GM19372 (cell line): Measurements from ENCODE around the gene SRBD1.

ENCODE experiments used
- ATAC-seq: cut with Tn5 transposase; IDR thresholded peaks from one replicate; pipeline ENCODE4 v1.9.1; 2021; ENCODE audit warnings: mild to moderate bottlenecking, low read depth, moderate library complexity; ENCODE audit not compliant: unreplicated experiment

The SRBD1 gene

GRCh38 chr2:45634223-45634622 lies 23.2 kb upstream of the SRBD1 start:
- ATAC-seq = no peak

GRCh38 chr2:45631955-45632354 lies 20.9 kb upstream of the SRBD1 start:
- ATAC-seq = no peak

DNA sequence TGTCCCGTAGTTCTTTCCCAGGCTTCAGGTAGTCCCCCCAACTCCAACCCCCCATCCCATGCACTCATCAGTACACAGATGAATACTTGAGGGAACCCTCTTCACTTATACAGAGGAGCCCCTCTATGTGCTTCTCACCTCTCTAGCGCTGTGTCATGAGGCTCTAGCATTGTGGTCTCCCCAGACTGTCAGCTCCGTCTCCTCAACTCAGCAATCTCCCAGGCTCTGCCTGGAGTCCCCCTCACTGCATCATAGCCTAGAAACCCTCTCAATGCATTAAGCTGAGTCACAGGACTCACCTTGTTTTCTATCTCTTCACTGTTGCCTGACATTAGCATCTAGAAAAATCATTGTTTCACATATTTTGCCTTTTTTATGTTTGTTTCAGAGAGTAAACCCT lies 20.3 kb upstream of the SRBD1 start:
- no peak for ATAC-seq

- no peak for ATAC-seq
These were observed 18.9 kb upstream of the SRBD1 start for GRCh38 chr2:45629971-45630370.

DNA sequence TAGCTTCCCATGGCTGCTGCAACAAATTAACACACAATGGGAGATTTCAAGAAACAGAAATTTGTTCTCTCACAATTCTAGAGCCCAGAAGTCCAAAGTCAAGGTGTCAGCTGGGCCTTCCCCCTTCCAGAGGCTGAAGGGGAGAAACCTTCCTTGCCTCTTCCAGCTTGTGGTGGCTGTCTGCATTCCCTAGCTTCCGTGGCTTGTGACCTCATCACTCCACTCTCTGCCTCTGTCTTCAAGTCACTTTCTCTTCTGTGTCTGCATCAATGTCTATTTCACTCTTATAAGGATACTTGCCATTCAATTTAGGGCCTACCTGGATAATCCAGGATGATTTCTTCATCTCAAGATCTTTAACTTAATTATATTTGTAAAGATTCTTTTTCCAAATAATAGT lies 16.8 kb upstream of the SRBD1 start:
- no peak for ATAC-seq

DNA sequence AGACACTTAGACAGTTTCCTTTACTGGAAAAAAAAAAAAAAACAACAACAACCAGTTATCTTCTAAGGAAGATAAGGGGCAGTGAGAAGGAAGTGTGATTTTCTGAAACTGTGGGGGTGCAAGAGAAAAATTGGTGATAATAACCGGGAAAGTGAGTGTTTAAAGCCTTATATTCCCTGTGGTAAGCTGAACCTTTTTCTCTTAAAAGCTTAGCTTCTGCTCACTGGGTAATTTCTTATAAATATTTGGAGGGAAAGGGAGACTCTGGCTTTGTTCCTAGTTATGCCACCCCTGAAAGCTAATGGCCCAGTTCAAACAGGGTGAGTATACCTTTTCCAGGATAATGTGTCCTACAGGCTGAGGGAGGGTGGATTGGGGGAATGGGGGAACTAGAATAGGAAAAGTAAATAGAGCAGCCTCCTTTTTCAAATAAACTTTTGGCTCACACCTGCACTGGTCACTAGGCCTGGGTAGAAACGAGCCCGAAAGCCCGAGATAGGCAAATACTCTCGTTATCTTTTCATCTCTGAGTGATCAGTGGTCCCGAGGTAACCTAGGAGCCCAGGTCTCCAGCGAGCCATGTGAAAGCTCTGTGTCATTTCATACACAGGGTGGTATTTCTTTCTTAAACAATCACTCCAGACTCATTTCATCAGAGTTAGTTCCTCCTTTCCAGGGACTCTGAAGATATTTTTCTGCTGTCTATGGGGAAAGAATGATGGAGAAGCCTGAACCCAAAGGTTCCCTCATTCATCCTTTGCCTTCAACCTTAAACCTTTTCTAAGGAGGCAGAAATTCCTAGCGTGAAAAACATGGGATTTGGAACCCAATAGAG lies 15.5 kb upstream of the SRBD1 start:
- no peak for ATAC-seq

- ATAC-seq = no peak
These were observed 14.8 kb upstream of the SRBD1 start for GRCh38 chr2:45625824-45626223.

- ATAC-seq = no peak
These were observed 12.0 kb upstream of the SRBD1 start for GRCh38 chr2:45623098-45623497.

DNA sequence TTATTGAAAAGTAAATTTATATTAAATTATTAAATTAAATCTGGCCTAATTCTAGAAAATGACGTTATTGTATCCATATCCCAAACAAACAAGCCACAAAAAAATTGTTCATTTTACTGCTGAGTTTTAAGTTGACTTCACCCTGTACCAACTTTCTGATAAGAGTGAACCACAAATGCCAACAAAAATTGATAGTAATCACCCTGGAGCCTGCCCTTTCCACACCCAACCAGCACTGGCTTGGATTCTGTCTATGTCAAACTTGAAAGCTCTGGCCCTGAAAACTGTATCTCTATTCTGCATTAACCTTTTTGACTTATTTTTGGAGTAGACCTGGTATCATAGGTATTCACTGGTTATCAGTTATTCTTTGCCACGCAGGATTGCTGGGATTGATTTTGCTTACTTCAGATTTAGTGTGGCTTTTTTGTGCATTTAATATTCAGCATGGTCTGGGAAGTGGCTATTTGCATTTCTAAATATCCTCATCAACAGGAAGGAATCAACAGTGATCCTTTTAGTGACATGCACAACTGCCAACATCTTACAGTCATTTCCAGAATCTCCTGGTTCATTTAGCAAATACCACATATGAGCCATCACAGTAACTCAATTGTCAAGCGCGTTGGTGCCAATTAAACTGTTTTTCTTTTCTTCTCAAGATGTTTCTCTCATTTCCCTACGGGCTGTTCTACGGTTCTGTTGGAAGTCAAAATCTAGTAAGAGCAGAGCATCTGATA lies 11.4 kb upstream of the SRBD1 start:
- ATAC-seq = no peak

- ATAC-seq = no peak
These were observed 6.4 kb upstream of the SRBD1 start for GRCh38 chr2:45617496-45617895.

- no peak for ATAC-seq
These were observed 5.8 kb upstream of the SRBD1 start for GRCh38 chr2:45616658-45617411.

DNA sequence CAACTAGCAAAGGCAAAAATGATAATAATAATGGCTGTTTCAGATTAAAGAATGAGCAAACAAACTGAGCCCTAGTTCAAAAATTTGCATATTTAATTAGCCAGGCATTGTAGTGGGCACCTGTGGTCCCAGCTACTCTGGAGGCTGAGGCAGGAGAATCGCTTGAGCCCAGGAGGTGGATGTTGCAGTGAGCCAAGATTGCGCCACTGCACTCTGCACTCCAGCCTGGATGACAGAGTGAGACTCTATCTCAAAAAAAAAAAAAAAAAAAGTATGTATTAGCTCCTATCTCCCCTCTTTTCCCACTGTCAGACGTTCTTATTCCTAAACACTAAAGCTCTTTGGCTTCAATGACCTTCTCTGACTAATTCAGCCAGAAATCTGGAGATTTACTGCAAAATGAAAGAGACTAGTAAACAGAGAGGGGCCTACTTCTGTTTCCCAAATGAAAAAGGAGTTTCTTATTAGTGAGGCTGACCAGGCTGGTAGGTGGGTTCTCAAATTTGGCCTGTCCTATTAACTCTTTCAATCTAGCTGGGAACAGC lies 3.9 kb upstream of the SRBD1 start:
- no peak for ATAC-seq

GRCh38 chr2:45614330-45614729 lies 3.3 kb upstream of the SRBD1 start:
- no peak for ATAC-seq

DNA sequence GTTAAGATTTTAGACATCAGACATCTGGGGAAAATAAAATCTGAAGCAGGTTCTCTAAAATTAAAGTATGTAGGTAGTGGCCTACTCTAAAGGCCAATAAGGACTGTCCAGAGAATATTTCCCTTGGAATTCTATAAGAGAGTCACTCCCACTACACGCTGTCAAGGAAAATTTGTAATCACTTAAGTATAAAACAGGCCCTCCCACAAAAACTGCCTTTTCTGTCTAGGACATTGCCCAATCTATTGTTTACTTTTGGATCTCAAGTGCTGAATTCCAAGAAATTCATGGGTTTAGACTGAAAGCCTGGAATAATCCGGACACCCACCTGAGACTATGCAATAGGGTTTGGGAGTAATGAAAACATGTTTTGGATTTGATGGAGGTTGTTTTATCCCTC lies 1.7 kb upstream of the SRBD1 start:
- ATAC-seq = no peak

DNA sequence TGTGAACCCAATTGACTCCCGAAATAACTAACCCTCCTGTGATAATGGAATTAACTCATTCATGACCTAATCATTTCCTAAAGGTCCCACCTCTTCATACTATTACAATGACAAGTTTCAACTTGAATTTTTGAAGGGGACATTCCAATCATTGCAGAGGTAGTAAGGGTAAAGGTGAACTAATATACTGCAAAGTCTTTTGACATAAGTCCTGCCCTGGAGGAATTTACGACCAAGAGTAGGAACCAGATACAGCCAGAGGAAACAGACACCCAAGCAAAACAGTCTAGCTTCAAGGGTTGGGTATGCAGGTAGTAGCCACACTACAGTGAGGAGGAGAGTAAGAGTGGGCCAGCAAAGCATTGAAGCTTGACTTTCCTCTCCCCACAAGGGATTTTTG lies 1.2 kb upstream of the SRBD1 start:
- no peak for ATAC-seq

DNA sequence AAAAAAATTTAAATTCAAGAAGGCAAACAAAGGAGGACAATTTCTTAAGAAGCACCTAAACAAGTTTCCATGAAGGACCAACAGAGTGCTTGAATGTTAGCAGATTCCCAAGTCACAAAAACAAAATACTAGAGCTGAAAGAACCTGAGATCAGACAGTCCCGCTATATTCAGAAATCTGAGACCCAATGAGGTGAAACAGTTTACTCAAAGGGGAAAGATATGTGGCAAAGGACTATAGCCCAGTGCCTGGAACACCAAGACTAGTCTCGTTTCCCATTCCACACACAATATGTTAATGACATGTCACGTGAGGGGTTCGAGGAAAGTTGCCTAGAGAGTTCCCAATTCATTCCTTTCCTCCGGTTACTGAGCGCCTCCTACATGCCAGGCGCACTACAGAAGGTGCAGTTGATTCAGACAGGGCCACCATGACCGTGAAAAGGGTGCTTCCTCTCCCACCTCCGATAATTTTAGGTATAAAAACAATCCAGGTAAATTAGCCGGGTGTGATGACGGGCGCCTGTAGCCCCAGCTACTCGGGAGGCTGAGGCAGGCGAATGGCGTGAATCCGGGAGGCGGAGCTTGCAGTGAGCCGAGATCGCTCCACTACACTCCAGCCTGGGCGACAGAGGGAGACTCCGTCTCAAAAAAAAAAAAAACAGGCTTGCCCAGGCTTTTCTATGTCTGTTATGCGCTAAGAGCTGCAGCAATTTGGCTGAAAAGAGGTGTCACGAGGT lies 617 bp downstream of the SRBD1 start:
- ATAC-seq = peak; percentile 29

- ATAC-seq = no peak
These were observed 3.4 kb downstream of the SRBD1 start for GRCh38 chr2:45607701-45608100.

- ATAC-seq = no peak
These were observed 4.3 kb downstream of the SRBD1 start for GRCh38 chr2:45606796-45607195.

- no peak for ATAC-seq
These were observed 6.0 kb downstream of the SRBD1 start for GRCh38 chr2:45605116-45605515.

GRCh38 chr2:45602624-45603023 lies 8.4 kb downstream of the SRBD1 start:
- ATAC-seq = no peak
